ENCODE results near the gene FSTL4. TPM values are rescaled to one million over a fixed set of nuclear protein-coding genes. Genes with fewer than 3 reads are reported as not detected.

The FSTL4 gene
- total RNA-seq, 1 experiment from 2014 or later, result not detected

- TF ChIP-seq CTCF (IDR thresholded peaks at IDR 0.05; ENCODE audit: unreplicated experiment), result no peak
- BruUV-seq (replicated peaks), result no TSS peak
- intact Hi-C loops (cut with micrococcal nuclease; ENCODE audit: unreplicated experiment), result no loop called here
- no peak for DNase-seq
- H3K4me3 Mint-ChIP-seq (ENCODE audit: low read depth, unreplicated experiment), result no peak overlapping the region
- CTCF ChIA-PET, result no interaction called here
- H3K9me3 Mint-ChIP-seq (ENCODE audit: low read depth, unreplicated experiment), result no peaks in the 10 kb centered on the region
- H3K27me3 Mint-ChIP-seq (ENCODE audit: unreplicated experiment), result peaks cover 80% of the 10 kb centered on the region
- H3K36me3 Mint-ChIP-seq (ENCODE audit: insufficient read depth, unreplicated experiment), result no peaks in the 10 kb centered on the region
- peaks cover 6% of the 10 kb centered on the region for H3K4me1 Mint-ChIP-seq (ENCODE audit: low read depth, unreplicated experiment)
- no peak overlapping the region for H3K27ac Mint-ChIP-seq (ENCODE audit: unreplicated experiment)
These were observed 417.1 kb downstream of the FSTL4 start for GRCh38 chr5:133195250-133195649.

GRCh38 chr5:133193794-133194193 lies 418.5 kb downstream of the FSTL4 start:
- Mint-ChIP-seq H3K9me3 (ENCODE audit: low read depth, unreplicated experiment) (no peaks in the 10 kb centered on the region), H3K27me3 (ENCODE audit: unreplicated experiment) (peaks cover 69% of the 10 kb centered on the region), H3K36me3 (ENCODE audit: insufficient read depth, unreplicated experiment) (no peaks in the 10 kb centered on the region), H3K4me1 (ENCODE audit: low read depth, unreplicated experiment) (no peaks in the 10 kb centered on the region), H3K27ac (ENCODE audit: unreplicated experiment) (no peak overlapping the region), H3K4me3 (ENCODE audit: low read depth, unreplicated experiment) (no peak overlapping the region)
- BruUV-seq (replicated peaks), result no TSS peak
- DNase-seq, result no peak
- TF ChIP-seq CTCF (IDR thresholded peaks at IDR 0.05; ENCODE audit: unreplicated experiment), result no peak
- intact Hi-C loops (cut with micrococcal nuclease; ENCODE audit: unreplicated experiment), result no loop called here
- CTCF ChIA-PET, result interaction anchor here (0.6 kb wide), 1 partner anchor 248 kb away, joined by 3 read pairs; no protein-coding TSS in a partner anchor

- H3K27ac Mint-ChIP-seq (ENCODE audit: unreplicated experiment), result no peak overlapping the region
- no peaks in the 10 kb centered on the region for H3K36me3 Mint-ChIP-seq (ENCODE audit: insufficient read depth, unreplicated experiment)
- intact Hi-C loops (cut with micrococcal nuclease; ENCODE audit: unreplicated experiment), result no loop called here
- no peaks in the 10 kb centered on the region for H3K9me3 Mint-ChIP-seq (ENCODE audit: low read depth, unreplicated experiment)
- BruUV-seq (replicated peaks), result no TSS peak
- peaks cover 69% of the 10 kb centered on the region for H3K27me3 Mint-ChIP-seq (ENCODE audit: unreplicated experiment)
- H3K4me1 Mint-ChIP-seq (ENCODE audit: low read depth, unreplicated experiment), result no peaks in the 10 kb centered on the region
- DNase-seq, result no peak
- no peak overlapping the region for H3K4me3 Mint-ChIP-seq (ENCODE audit: low read depth, unreplicated experiment)
- no peak for TF ChIP-seq CTCF (IDR thresholded peaks at IDR 0.05; ENCODE audit: unreplicated experiment)
- CTCF ChIA-PET, result no interaction called here
These were observed 419.6 kb downstream of the FSTL4 start for GRCh38 chr5:133192716-133193115.

- CTCF ChIA-PET, result no interaction called here
- intact Hi-C loops (cut with micrococcal nuclease; ENCODE audit: unreplicated experiment), result no loop called here
- no peak overlapping the region for H3K27ac Mint-ChIP-seq (ENCODE audit: unreplicated experiment)
- no peak for DNase-seq
- H3K9me3 Mint-ChIP-seq (ENCODE audit: low read depth, unreplicated experiment), result no peaks in the 10 kb centered on the region
- H3K36me3 Mint-ChIP-seq (ENCODE audit: insufficient read depth, unreplicated experiment), result no peaks in the 10 kb centered on the region
- H3K4me1 Mint-ChIP-seq (ENCODE audit: low read depth, unreplicated experiment), result no peaks in the 10 kb centered on the region
- no TSS peak for BruUV-seq (replicated peaks)
- H3K4me3 Mint-ChIP-seq (ENCODE audit: low read depth, unreplicated experiment), result no peak overlapping the region
- H3K27me3 Mint-ChIP-seq (ENCODE audit: unreplicated experiment), result peaks cover 50% of the 10 kb centered on the region
- TF ChIP-seq CTCF (IDR thresholded peaks at IDR 0.05; ENCODE audit: unreplicated experiment), result no peak
These were observed 422.5 kb downstream of the FSTL4 start for GRCh38 chr5:133189881-133190280.
